HepG2 (cell line): ENCODE data around the gene RYR2. TPM values are rescaled to one million over a fixed set of nuclear protein-coding genes. Genes with fewer than 3 reads are reported as not detected.

Source experiments
- ATAC-seq: fragments of 200-7000 bp; cut with Tn5 transposase; 3 replicates; pipeline ENCODE4 v1.9.1; 2020; ENCODE audit warnings: mild to moderate bottlenecking, moderate library complexity
- BruUV-seq: library from RNA; stranded (reverse); fragments of 400-500 nt; replicated peaks from 2 replicates; lab custom pipeline; 2021; lab: Mats Ljungman, UMichigan
- CTCF ChIA-PET: fragments of 300-600 bp; formaldehyde crosslinking; extraction: SDS; loops from one replicate; lab custom pipeline; 2021; ENCODE audit warnings: low total read pairs, inconsistent platforms, low intra/inter-chr PET ratio; lab: Yijun Ruan, JAX
- POLR2A ChIA-PET: fragments of 350-600 bp; sonication (Branson Sonifier 250); formaldehyde crosslinking; loops from one replicate; lab custom pipeline; 2020; ENCODE audit warnings: antibody characterized with exemption, inconsistent platforms; lab: Yijun Ruan, JAX
- DNase-seq: peaks from one replicate; pipeline ENCODE4 v3.0.0-alpha.2; 2015; ENCODE audit warnings: low spot score
- FAIRE-seq: peaks from 3 replicates; lab custom pipeline; 2011; peaks lifted over from hg19 to GRCh38; lab: Jason Lieb, UNC
- H2AFZ ChIP-seq: one replicate; pipeline ENCODE4 v1.6.1; 2011; ENCODE audit warnings: low read length, inconsistent platforms
- H3K27ac ChIP-seq: fragments of 300-600 bp; 3 replicates; pipeline ENCODE4 v1.8.0; 2011; ENCODE audit warnings: mixed run types, mild to moderate bottlenecking, mixed read lengths, low read length, inconsistent platforms; ENCODE audit not compliant: insufficient read depth; ENCODE audit errors: extremely low read length
- H3K27me3 ChIP-seq, 2 experiments: fragments of 200-600 bp in 1 of 2; 2 replicates in 1 of 2; 3 replicates in 1 of 2; pipeline versions ENCODE4 v1.6.0 to v1.8.0; 2011; ENCODE audit warnings: low read length in 2 of 2, mild to moderate bottlenecking in 2 of 2, moderate library complexity in 2 of 2, inconsistent platforms in 1 of 2; ENCODE audit not compliant: insufficient read depth in 2 of 2, control insufficient read depth in 1 of 2
- H3K36me3 ChIP-seq, 2 experiments: fragments of 200-600 bp in 1 of 2; replicated peaks in 1 of 2; 2 replicates in 1 of 2; 3 replicates in 1 of 2; pipeline versions ENCODE4 v1.5.1 to v1.8.0; 2011; ENCODE audit warnings: low read length in 2 of 2, inconsistent platforms in 1 of 2; ENCODE audit not compliant: insufficient read depth in 2 of 2, control insufficient read depth in 1 of 2
- H3K4me1 ChIP-seq: 2 replicates; pipeline ENCODE4 v1.5.1; 2012; ENCODE audit warnings: low read length, inconsistent platforms; ENCODE audit not compliant: insufficient read depth
- H3K4me2 ChIP-seq: 2 replicates; pipeline ENCODE4 v1.6.0; 2011; ENCODE audit warnings: low read depth, low read length, inconsistent platforms
- H3K4me3 ChIP-seq, 3 experiments: fragments of 200-600 bp in 1 of 3; sonication (generic), shearing (Covaris generic) in 1 of 3; replicated peaks in 1 of 3; 2 replicates each; pipeline ENCODE4 v1.5.1; 2011 to 2016; ENCODE audit warnings: low read length in 3 of 3, inconsistent platforms in 2 of 3, low read depth in 2 of 3, mild to moderate bottlenecking in 2 of 3, control low read depth in 1 of 3, mixed read lengths in 1 of 3; ENCODE audit not compliant: insufficient read depth in 1 of 3
- H3K79me2 ChIP-seq: one replicate; pipeline ENCODE4 v1.6.1; 2011; ENCODE audit warnings: low read length, inconsistent platforms; ENCODE audit not compliant: insufficient read depth
- H3K9ac ChIP-seq: 2 replicates; pipeline ENCODE4 v1.6.0; 2011; ENCODE audit warnings: mild to moderate bottlenecking, low read depth, low read length, inconsistent platforms; ENCODE audit not compliant: insufficient read depth
- H3K9me3 ChIP-seq: 2 replicates; pipeline ENCODE4 v1.5.1; 2012; ENCODE audit warnings: mild to moderate bottlenecking, low read length
- H4K20me1 ChIP-seq: 2 replicates; pipeline ENCODE4 v1.6.0; 2011; ENCODE audit warnings: inconsistent platforms, mild to moderate bottlenecking, low read length, moderate library complexity; ENCODE audit not compliant: insufficient read depth
- ATM ChIP-seq: fragments of 450-650 bp; IDR thresholded peaks from 2 replicates; pipeline ENCODE4 v1.7.1; 2017; ENCODE audit warnings: mild to moderate bottlenecking, borderline replicate concordance
- DNMT3B ChIP-seq: conservative IDR thresholded peaks from 2 replicates; pipeline ENCODE4 v1.6.1; 2016; ENCODE audit warnings: missing biosample characterization, control low read depth
- DZIP1 ChIP-seq: sonication (generic); formaldehyde crosslinking; IDR thresholded peaks from 2 replicates; pipeline ENCODE4 v1.5.0; 2020; ENCODE audit warnings: mild to moderate bottlenecking, missing genetic modification reagents
- ETV5 ChIP-seq: IDR thresholded peaks from 2 replicates; pipeline ENCODE4 v1.6.1; 2018; ENCODE audit warnings: missing biosample characterization, missing genetic modification reagents, inconsistent platforms, borderline replicate concordance
- KMT2B ChIP-seq: IDR thresholded peaks from 2 replicates; pipeline ENCODE4 v1.6.1; 2016; ENCODE audit warnings: missing genetic modification reagents, missing compliant biosample characterization
- PRMT3 ChIP-seq: sonication (generic); formaldehyde crosslinking; IDR thresholded peaks from 2 replicates; pipeline ENCODE4 v1.8.1; 2022; ENCODE audit warnings: low read depth, mild to moderate bottlenecking, moderate library complexity, missing genetic modification reagents, borderline replicate concordance
- SMARCE1 ChIP-seq: fragments of 450-650 bp; IDR thresholded peaks from 2 replicates; pipeline ENCODE4 v1.6.1; 2017; ENCODE audit warnings: borderline replicate concordance
- SRSF1 ChIP-seq: fragments of 200-400 bp; formaldehyde crosslinking; optimal IDR thresholded peaks from 2 replicates; pipeline ENCODE3; 2017; ENCODE audit warnings: mild to moderate bottlenecking, low read depth, low read length, moderate library complexity
- ZNF225 ChIP-seq: sonication (generic); formaldehyde crosslinking; IDR thresholded peaks from 2 replicates; pipeline ENCODE4 v1.4.0; 2020; ENCODE audit warnings: mild to moderate bottlenecking, missing genetic modification reagents
- WGBS: methylation state at CpG from one replicate; pipeline ENCODE4 v1.1.6; 2017; ENCODE audit warnings: low lambda C conversion rate; 5-methylcytosine and 5-hydroxymethylcytosine counted together
- in situ Hi-C: cut with HindIII; loops from 2 replicates; pipeline ENCODE4 v1.10.0; 2017; ENCODE audit warnings: low pct_unique_long_range_greater_than_20kb; ENCODE audit not compliant: extremely low pct_ligation_motif_present
- intact Hi-C: fragments of 100-400 bp; cut with micrococcal nuclease; formaldehyde crosslinking; loops from one replicate; pipeline ENCODE4 v1.10.0; 2022; ENCODE audit not compliant: unreplicated experiment
- polyA plus RNA-seq, 8 experiments: library from polyadenylated mRNA; depleted of rRNA in 3 of 8; stranded (reverse) in 7 of 8; unstranded in 1 of 8; fragments of >200 nt; fragmentation: Illumina TruSeq in 4 of 8; extraction: Trizol in 4 of 8; gene quantifications; 2 replicates each; pipeline versions ENCODE4 v1.2.1 to v1.2.3, GENCODE V29; 2011 to 2016; ENCODE audit warnings: low read depth in 4 of 8, missing spikeins in 1 of 8, mixed read lengths in 1 of 8; ENCODE audit not compliant: insufficient read depth in 1 of 8
- total RNA-seq, 5 experiments: library from RNA; depleted of rRNA; stranded (reverse); fragments of >200 nt; fragmentation: Illumina TruSeq; extraction: Trizol; gene quantifications; 2 replicates each; pipeline ENCODE4 v1.2.3, GENCODE V29; 2016; ENCODE audit warnings: low read depth in 1 of 5
- TF ChIP-seq, protein P1 (sequence below), 2 experiments: sonication (generic) in 1 of 2; formaldehyde crosslinking in 1 of 2; IDR thresholded peaks; 2 replicates each; pipeline versions ENCODE4 v1.5.1 to v1.6.1; 2011 to 2020; ENCODE audit warnings: borderline replicate concordance in 1 of 2, low read depth in 1 of 2, low read length in 1 of 2, mild to moderate bottlenecking in 1 of 2, missing genetic modification reagents in 1 of 2, moderate library complexity in 1 of 2
- TF ChIP-seq, protein P2 (sequence below): sonication (generic); formaldehyde crosslinking; IDR thresholded peaks from 2 replicates; pipeline ENCODE4 v1.4.0; 2020; ENCODE audit warnings: missing genetic modification reagents, borderline replicate concordance
- TF ChIP-seq, protein P3 (sequence below): IDR thresholded peaks from 2 replicates; pipeline ENCODE4 v1.6.1; 2016; ENCODE audit warnings: mild to moderate bottlenecking, missing biosample characterization, missing genetic modification reagents

The RYR2 gene
- total and polyA plus RNA-seq, 2 of the 13 experiments (the other 11 are each of a cell fraction or from before 2014, with no cell fraction given), result not detected

DNA sequence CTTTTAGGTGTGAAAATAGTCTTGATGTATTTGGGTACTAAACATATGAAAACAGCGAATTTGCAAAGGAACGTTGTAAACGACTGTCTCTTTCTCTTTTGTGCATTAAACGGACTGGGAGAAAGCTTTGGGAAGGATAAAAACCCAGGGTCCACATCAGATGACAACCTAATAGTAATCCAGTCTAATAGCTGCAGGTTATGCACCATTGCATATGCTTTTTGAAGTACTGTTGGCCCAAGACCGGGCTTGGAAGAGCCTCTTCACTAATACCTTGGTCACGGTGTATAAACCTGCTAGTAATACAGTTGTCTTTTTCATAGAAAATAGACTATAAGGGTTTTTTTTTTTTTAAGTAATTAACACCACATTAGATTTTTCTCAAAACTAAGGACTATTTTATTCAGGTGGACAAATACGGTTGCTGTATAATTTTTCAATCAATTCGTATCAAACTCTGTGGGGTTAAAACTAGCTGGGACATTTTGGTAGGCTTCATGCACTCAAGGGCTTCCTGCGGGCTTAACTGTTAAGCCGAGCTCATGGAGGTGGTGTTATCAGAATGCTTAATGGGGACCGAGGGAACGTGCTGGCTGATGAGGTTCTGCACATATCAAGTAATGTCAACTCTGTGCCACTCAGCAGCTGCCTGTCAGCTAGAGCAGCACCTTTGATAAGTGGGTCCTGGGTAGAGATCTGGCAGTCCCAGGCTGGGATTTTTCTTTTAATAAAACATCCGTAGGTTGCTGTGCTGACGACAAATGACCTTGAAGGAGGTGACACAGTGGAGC is 2.1 kb downstream of the RYR2 start:
- BruUV-seq, result no TSS peak
- ChIA-PET POLR2A (no interaction called here), CTCF (no interaction called here)
- TF ChIP-seq, protein P1, sequence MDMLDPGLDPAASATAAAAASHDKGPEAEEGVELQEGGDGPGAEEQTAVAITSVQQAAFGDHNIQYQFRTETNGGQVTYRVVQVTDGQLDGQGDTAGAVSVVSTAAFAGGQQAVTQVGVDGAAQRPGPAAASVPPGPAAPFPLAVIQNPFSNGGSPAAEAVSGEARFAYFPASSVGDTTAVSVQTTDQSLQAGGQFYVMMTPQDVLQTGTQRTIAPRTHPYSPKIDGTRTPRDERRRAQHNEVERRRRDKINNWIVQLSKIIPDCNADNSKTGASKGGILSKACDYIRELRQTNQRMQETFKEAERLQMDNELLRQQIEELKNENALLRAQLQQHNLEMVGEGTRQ (IDR thresholded peaks at IDR 0.05; ENCODE audit: low read depth, low read length), result no peak
- TF ChIP-seq, protein P1 (CRISPR knock-in tag; IDR thresholded peaks at IDR 0.05; ENCODE audit: borderline replicate concordance), result no peak
- no peak for TF ChIP-seq SMARCE1
- TF ChIP-seq, protein P2, sequence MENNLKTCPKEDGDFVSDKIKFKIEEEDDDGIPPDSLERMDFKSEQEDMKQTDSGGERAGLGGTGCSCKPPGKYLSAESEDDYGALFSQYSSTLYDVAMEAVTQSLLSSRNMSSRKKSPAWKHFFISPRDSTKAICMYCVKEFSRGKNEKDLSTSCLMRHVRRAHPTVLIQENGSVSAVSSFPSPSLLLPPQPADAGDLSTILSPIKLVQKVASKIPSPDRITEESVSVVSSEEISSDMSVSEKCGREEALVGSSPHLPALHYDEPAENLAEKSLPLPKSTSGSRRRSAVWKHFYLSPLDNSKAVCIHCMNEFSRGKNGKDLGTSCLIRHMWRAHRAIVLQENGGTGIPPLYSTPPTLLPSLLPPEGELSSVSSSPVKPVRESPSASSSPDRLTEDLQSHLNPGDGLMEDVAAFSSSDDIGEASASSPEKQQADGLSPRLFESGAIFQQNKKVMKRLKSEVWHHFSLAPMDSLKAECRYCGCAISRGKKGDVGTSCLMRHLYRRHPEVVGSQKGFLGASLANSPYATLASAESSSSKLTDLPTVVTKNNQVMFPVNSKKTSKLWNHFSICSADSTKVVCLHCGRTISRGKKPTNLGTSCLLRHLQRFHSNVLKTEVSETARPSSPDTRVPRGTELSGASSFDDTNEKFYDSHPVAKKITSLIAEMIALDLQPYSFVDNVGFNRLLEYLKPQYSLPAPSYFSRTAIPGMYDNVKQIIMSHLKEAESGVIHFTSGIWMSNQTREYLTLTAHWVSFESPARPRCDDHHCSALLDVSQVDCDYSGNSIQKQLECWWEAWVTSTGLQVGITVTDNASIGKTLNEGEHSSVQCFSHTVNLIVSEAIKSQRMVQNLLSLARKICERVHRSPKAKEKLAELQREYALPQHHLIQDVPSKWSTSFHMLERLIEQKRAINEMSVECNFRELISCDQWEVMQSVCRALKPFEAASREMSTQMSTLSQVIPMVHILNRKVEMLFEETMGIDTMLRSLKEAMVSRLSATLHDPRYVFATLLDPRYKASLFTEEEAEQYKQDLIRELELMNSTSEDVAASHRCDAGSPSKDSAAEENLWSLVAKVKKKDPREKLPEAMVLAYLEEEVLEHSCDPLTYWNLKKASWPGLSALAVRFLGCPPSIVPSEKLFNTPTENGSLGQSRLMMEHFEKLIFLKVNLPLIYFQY (CRISPR knock-in tag), result no peak
- no peak for TF ChIP-seq PRMT3 (CRISPR knock-in tag)
- TF ChIP-seq, protein P3, sequence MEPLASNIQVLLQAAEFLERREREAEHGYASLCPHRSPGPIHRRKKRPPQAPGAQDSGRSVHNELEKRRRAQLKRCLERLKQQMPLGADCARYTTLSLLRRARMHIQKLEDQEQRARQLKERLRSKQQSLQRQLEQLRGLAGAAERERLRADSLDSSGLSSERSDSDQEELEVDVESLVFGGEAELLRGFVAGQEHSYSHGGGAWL, result no peak
- TF ChIP-seq DNMT3B (CRISPR knock-in tag), result no peak
- TF ChIP-seq DZIP1 (CRISPR knock-in tag), result no peak
- TF ChIP-seq SRSF1, result no peak
- TF ChIP-seq ZNF225 (CRISPR knock-in tag), result no peak
- TF ChIP-seq ATM, result no peak
- no peak for TF ChIP-seq ETV5 (CRISPR knock-in tag)
- TF ChIP-seq KMT2B (CRISPR knock-in tag), result no peak

More for the DNA sequence above, 2.1 kb downstream of the RYR2 start:
- no peaks in the 10 kb centered on the region for H4K20me1 ChIP-seq
- WGBS, result 5% methylated on average over 14 of the region's 14 CpGs
- in situ Hi-C loops (no loop called here), intact Hi-C loops (no loop called here)
- no peaks in the 10 kb centered on the region for H3K79me2 ChIP-seq
- H3K9ac ChIP-seq, result no peak overlapping the region
- no peak overlapping the region for H3K27ac ChIP-seq
- no peak overlapping the region for H3K4me2 ChIP-seq
- DNase-seq, result no peak
- FAIRE-seq, result no peak
- ATAC-seq, result no peak
- H3K9me3 ChIP-seq, result no peaks in the 10 kb centered on the region
- H2AFZ ChIP-seq, result no peak overlapping the region
- no peaks in the 10 kb centered on the region for H3K36me3 ChIP-seq
- no peaks in the 10 kb centered on the region for H3K4me1 ChIP-seq
- no peak overlapping the region for H3K4me3 ChIP-seq
- peaks cover 0 to 47% of the 10 kb centered on the region in 2 experiments; a peak in 4 of 5 replicates for H3K27me3 ChIP-seq
